GM21737 (cell line): ENCODE results near the gene PCNX3.
A peak's percentile ranks its signal among the peaks of the same experiment; 100 is the strongest.
"Not testable (repeated sequence)": the region's sequence is repeated elsewhere in the genome, so short reads cannot be mapped to it uniquely, and the experiment has no call there.

ENCODE experiments used
- ATAC-seq: cut with Tn5 transposase; IDR thresholded peaks from one replicate; pipeline ENCODE4 v1.9.1; 2021; ENCODE audit warnings: mild to moderate bottlenecking, moderate library complexity; ENCODE audit not compliant: unreplicated experiment

PCNX3 gene

DNA sequence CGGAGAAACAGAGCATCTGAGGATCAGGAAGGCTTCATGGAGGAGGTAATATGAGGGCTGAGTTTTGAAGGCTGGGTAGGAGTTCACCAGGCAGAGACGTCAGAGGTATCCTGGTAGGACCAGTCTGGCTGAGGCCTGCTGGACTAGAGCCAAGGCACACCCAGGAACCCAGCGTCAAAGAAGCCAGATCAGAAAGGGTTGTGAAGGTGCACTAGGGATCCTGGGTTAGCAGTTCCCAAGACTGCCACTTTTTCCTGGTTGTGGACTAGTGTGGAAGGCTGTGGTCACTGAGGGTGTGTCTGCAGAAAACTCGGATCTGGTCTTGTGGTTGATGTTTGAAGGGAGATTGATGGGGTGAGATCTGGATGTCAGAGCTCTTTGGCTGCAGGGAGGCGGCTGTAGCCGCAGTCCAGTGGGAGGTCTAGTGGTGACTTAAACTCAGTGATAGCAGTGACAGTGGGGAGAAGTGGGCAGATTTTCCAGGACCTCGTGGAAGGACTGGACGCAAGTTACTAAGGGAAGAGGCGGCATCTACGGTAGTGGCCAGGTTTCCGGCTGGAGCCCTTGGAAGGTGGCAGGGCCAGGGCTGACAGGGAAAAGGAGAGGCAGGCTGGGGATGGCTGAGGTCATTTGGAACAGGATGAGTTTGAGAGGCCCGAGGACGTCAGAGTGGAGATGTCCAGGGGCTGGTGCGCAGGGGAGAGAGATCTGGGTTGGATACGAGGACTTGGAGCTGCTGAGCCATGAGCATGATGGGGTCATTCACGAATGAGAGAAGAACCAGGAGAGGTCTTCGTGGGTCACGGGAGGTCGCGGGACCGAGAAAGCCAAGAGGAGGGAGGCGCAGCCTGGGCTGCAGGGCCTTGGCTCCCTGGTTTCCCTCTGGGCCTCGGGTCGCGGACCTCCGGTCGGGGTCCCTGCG is 36.3 kb downstream of the PCNX3 start:
- no peak for ATAC-seq

DNA sequence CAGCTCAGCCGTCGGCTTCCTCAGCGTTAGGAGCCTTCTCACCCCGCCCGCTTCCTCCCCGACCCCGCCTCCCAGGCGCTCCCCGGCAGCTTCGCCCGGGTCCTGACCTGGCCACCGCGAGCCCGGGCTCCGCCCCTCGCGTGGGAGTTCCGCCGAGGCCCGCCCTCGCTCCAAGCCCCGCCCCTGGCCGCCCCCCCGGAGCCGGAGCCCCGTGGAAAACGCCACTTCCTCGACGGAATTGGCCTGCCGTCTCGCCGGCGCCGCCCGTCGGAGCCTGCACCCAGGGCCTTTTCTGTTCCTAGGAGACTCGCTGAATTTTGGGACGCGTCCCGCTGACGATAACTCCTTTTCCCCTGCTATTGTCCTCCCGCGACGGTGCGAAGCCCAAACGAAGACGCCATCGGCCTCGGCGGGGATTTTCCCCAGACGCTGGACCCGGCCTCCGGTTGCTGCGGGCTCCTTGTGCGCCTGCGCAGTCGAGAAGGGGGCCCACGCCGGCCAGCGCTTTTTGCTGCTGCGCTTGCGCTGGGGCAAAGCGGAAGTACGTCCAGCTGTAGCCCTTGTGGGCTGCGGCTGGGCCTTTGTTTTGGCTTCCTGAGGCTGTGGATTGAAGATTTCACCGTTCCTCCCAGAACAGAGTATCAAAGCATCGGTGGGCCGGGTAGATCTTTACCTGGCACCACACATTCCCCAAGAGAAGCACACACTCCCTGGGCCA is 37.1 kb downstream of the PCNX3 start:
- ATAC-seq: peak; percentile 65

DNA sequence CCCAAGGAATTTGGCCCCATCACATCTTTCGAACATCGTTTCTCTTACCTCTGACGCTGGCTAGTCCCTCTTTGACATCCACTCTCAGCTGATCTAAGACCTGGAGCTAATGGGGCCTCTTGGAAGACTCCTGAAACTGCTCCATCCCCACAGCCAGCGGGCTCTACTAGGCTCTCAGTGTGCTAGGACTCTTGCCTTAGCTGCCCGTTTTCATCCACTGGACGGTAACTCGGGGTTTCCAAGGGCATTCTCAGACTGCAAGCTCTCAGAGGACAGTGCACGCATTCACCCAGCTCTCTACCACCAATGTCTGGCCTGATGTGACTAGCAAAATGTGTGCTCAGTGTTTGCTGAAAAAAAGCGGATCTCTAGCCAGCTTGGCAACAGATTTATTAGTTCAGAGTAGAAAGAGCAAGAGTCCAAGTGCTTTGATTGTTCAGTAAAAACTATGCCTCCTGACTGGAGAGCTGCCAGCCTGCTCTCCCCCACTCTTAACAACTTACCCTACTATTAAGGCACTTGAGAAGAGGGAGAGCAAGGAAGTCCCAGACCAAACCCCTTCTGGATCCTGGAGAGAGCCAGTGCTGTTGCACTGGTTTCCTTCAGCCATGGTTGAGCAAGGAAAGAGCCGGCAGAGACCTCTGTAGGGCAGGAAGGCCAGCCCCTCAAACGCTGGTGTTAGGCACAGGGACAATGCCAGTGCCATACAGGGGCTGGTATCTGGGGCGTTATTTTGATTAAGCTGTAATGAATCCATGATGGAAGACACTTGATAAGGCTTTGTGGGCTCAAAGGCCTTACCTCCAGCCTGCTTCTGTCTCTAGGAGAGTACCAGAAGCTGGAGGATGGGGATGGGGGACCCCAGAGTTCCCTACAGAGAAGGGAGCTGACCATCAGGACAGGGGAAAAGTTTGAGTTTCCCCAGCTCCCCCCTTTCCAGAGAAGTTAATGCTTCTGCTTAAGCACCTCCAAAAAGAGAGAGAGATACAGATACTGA is 38.0 kb downstream of the PCNX3 start:
- no peak for ATAC-seq

DNA sequence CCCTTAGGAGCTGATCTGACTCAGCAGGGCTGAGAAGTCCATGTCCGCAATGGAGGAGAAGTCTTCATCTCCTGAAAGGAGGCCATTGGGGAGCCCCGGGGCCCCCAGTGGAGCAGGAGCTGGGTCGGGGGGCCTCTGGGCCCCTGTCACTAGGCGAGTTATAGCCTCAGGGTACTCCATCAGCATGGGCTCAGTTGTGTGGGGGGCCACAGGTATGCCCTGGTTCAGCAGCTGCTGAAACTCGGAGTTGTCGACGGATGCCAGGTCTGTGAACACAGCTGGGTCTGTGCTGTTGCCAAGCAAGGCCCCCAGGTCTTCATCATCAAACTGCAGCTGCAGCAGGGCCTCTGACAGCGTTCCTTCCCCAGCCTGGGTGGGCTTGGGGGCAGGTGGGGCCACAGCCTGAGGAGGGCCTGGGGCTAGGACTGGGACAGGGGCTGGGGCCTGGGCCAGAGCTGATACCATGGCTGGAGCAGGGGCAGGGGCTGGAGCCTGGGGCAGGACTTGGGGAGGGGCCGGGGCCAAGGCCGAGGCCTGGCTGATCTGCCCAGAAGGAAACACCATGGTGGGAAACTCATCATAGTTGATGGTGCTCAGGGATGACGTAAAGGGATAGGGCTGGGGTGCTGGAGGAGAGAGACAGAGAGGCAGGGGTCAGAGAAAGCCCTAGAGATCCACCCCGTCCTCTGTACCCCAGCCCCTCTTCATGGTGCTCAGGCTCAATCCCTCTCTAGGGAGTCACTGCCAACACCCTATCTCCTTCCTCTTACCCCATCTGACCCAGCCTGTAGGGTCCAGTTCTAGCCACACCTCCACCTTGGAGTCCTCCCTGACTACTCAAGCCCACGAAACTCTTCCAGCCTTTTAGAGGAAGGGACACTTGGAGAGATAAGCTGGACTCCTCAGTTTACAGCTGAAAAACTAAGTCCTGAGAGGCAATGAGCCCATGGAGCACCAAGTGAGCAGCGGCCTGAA is 39.1 kb downstream of the PCNX3 start:
- no peak for ATAC-seq

DNA sequence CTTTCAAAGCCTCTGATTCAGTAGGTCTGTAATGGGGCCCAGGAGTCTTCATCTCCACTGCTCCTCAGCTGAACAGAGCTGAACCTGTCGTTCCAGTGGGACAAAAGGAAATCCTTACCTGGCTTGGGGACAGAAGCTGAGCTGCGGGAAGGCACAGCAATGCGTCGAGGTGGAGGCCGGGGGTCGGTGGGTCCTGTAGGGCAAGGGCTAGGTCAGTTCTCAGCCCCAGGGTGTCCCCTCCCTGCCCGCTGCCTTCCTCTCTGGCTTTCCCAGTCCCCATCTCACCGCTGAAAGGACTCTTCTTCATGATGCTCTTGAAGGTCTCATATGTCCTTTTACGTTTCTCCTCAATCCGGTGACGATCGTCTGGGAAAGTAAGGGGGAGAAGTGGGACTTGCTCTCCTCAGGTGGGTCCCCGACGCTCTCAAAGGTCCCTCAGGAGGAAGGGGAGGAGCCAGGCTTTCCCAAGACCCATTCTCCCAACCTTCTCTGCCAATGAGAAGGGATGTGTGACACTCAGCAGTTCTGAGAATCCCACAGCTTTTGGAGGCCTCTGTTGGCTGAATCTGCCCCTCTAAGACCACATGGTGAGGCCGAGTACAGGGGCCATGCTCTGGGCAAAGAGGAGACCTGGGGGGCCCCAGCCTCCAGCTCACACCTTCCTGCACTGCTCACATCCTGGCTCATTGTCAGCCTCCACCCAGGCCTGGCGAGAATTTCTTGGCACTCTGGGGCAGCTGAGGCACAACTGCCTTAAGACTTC is 40.2 kb downstream of the PCNX3 start:
- ATAC-seq: no peak

DNA sequence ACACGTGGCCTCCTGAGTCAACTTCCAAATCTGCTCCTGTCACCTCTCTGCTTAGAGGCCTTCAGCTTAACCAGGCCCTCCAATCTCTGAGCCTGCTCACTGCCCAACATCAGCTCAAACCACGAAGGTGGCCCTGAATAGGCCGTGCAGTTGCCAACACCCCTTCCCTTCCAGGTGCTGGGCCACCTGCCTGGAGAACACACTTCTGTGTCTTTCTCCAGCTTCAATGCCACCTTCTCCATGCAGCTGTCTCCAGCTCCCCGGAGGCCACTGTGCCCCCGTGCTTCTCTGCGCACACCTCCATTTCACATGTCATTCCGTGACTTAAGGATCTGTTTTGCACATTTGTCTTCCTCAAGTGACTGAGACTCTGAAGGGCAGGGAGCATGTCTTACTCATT is 41.9 kb downstream of the PCNX3 start:
- no peak for ATAC-seq

DNA sequence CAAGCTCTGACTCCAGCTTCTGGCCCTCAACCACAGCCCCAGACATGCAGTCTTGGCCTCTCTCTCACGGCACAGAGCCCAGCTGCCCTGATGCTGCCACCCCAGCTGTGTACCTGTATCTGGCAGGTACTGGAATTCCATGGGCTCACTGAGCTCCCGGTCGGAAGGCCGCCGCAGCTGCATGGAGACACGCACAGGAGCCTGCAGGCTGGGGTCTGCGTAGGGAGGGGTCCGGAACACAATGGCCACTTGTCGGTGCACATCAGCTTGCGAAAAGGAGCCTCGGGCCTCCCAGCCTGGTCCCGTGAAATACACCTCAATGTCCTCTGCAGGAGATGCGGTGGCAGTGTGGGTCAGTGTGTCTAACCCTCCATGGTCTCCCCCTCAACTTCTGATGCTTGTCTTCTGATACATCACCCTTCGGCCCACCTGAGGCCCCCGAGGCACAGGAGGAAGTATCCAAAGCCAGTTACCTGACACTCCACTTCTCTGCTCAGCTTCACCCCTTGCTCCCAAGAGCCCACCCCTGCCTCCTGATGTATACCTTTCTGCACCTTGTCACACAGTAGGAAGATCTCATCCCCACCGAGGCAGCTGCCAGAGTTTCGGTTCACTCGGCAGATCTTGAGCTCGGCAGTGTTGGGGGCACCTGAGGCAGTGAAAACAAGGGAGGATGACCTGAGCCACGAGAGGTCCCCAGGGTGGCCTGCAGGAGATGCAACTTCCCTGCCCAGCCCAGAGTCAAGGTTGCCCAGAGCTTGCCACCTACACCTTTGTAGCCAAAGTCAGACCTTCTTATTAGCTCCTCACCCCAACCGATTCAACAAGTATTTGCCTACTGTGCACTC is 42.8 kb downstream of the PCNX3 start:
- no peak for ATAC-seq

DNA sequence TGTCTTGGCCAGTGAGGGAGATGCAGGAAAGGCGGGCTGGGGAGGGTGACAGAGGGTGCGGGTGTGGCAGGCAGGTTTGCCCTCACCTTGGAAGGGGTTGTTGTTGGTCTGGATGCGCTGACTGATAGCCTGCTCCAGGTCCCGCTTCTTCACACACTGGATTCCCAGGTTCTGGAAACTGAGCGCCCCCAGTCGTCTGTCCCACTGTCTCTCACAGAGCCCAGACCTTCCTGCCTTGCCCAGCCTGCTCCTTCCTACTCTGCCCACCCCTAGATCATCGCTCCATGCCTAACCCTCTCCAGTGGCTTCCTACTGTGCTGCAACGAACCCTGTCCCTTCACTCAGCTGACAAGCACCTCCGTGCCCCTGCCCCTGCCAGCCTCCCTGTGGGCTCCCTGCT is 44.5 kb downstream of the PCNX3 start:
- no peak for ATAC-seq

DNA sequence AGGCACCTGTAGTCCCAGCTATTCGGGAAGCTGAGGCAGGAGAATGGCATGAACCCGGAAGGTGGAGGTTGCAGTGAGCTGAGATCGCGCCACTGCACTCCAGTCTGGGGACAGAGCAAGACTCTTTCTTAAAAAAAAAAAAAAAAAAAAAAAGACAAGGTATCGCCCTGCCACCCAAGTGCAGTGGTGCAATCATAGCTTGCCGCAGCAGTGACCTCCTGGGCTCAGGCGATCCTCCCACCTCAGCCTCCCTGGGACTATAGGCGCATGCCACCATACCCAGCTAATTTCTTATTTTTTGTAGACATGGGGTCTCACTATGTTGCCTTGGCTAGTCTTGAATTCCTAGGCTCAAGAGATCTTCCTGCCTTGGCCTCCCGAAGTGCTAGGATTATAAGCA is 45.3 kb downstream of the PCNX3 start:
- not testable (repeated sequence) for ATAC-seq

DNA sequence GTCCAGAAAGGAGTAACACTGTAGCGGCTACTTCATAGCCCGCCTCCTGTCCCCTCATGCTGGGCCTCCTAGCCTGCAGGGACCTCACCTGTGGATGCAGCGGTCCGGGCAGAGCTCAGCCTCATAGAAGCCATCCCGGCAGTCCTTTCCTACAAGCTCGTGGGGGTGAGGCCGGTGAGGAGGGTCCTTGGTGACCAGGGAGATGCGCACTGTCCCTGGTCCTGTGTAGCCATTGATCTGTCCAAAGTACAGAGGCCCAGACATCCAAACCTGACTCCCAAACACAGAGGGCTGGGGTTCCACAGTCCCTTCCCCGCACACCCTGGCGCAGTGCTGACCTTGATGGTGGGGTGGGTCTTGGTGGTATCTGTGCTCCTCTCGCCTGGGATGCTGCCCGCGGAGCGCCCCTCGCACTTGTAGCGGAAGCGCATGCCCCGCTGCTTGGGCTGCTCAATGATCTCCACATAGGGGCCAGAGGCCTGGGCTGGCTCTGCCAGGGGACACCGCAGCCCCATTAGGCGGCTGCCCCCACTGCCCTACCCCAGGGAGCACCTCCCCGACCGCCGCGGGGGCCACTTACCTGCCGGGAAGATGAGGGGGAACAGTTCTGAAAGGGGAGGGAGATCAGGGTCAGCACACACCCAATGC is 46.1 kb downstream of the PCNX3 start:
- ATAC-seq: no peak

DNA sequence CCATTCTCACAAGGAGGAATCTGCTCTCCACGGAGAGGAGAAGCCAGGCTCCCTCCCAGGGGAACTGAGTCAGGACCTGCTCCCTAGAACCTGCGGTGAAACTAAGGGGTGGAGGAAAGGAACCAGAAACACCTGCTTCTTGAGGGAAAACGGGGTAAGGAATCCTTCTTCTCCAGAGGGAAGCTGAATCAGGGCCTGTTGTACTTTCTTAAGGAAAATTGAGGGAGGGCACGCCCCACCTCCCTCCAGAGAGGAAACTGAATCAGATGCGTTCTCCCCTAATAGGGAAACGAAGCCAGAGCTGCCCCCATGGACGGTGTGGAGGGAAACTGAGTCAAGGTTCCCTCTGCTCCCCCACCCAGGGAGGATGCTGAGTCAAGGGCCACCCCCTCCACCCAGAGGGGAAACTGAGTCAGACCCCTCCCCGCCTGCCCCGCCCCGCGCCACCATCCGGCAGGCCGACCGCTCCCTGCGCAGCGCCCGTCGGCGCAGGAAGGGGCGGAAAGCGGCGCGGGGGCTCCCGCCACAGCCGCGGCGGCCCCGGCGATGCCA is 46.7 kb downstream of the PCNX3 start:
- peak; percentile 16 for ATAC-seq

DNA sequence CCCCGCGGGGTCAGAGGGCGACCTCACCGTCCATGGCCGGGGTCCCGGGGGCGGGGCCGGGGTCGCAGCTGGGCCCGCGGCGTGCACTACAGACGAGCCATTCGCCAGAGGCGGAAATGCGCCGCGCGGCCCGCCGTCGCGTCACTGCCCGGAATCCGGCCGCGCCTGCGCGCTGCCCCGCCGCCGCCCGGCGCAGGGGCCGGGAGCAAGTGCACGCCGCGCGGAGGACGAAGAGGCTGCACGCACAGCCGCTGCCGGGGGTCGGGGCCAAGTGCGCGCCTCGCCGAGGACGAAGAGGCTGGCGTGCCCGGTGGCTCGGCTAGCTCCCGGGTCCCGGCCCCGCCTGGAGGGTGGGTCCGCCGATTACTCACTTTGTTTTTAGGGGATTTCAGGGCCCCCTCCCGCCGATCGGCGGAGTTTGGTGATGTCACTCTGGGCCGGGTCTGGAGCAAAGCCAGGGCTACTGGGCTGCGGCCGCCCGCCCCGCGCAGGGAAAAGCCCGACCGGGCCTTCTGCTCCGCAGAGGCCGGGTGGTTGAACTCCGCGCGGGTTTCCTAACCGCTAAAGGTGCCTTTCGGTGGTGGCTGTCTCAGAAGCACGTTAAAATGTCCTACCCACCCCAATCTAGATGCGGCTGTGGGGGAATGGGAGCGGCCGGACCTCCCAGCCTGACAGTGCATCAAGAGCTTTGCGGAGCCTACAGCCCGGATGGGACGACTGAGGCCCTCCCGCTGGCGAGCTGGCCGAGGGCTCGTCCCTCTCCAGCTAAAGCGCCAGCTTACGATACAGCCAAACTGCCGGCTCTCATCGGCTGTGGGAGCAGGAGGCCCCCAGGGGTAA is 47.4 kb downstream of the PCNX3 start, which contains the start of gene RELA:
Gene RELA (minus strand): TSS at position 118 of the 840 bp plus-strand sequence. CDS start 84 bp downstream, at position 34.
- peak; percentile 82 for ATAC-seq

DNA sequence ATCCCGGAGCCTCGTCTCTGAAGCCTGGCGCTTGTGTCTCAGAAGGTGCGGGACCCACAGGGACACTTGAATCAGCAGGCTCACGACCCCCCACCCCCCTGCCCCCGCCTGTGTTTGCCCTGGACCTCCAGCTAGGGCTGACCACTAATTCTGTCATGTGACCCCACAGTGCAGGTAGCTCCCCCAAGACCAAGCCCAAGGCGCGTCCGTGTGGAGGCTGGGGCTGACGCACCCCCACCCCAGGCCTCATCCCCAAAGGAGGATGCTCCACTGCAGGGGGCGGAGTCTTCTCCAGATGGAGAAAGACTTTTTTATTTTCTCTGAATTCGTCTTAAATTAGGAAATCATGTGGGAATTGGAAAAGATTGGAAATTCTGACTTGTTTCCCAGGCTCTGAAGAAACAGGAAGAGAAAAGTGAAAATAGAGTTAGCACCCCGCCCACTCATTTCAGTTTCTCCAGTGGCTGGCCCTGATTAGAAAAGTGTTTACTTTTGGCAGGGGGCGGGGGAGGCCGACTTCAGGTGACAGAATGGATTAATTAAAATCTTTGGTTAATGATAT is 48.1 kb downstream of the PCNX3 start:
- peak; percentile 11 for ATAC-seq

DNA sequence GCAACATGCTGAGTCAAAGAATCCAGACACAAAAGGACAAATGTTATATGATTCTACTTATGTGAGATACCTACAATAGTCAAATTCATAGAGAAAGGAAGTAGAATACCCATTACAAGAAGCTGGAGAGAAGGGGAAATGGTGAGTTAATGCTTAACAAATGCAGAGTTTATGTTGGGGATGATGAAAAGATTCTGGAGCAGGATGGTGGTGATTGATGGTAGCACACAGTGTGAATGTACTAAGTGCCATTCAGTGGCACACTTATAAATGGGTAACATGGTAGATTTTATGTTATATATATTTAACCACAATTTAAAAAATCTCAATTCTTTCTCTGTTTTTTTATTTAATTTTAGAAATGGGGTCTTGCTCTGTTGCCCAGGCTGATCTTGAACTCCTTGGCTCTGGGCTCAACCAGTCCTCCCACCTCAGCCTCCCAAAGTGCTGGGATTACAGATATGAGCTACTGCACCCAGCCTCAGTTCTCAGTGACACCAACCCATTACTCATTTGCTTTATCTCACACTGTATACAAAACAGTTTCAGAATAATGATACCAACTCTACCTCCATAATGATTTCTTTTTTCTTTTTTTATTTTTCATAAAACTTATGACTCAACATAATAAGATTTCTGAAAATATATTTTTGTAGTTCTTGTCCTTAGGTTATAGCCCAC is 56.7 kb downstream of the PCNX3 start:
- ATAC-seq: no peak

DNA sequence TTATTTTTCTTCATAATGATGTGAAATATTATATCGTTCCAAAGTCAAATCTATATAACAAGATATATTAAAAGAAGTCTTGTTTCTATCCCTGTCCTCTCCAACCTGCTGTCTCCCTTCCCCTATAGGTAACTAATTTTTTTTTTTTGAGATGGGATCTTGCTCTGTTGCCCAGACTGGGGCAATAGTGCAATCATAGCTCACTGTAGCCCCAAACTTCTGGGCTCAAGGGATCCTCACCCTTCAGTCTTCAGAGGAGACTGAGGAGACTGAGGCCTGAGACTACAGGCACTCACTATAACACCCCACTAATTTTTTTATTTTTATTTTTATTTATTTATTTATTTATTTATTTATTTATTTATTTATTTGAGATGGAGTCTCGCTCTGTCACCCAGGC is 57.4 kb downstream of the PCNX3 start:
- ATAC-seq: no peak
